Liver (tissue), 9 donors: ENCODE data around the gene ANKRD13D. TPM values are rescaled to one million over a fixed set of nuclear protein-coding genes. Genes with fewer than 3 reads are reported as not detected.

Experiments used
- DNase-seq: peaks from one replicate; pipeline ENCODE4 v3.0.0-alpha.2; 2017; ENCODE audit warnings: low spot score
- H3K27ac ChIP-seq, 2 donors: one replicate each; pipeline ENCODE4 v1.7.0; 2013; ENCODE audit warnings: inconsistent platforms in 2 of 2, low read length in 2 of 2, control low read depth in 1 of 2, low read depth in 1 of 2, mild to moderate bottlenecking in 1 of 2
- H3K27me3 ChIP-seq, 4 donors: one replicate each; pipeline versions ENCODE4 v1.6.1 to v1.7.0; 2013; ENCODE audit warnings: low read length in 3 of 4, inconsistent platforms in 1 of 4, mild to moderate bottlenecking in 1 of 4, moderate library complexity in 1 of 4; ENCODE audit not compliant: control insufficient read depth in 4 of 4, insufficient read depth in 4 of 4
- H3K36me3 ChIP-seq, 4 donors: one replicate each; pipeline versions ENCODE4 v1.6.1 to v1.7.0; 2013; ENCODE audit warnings: low read length in 3 of 4, mild to moderate bottlenecking in 3 of 4, low read depth in 1 of 4, moderate library complexity in 1 of 4; ENCODE audit not compliant: control insufficient read depth in 4 of 4, insufficient read depth in 3 of 4
- H3K4me1 ChIP-seq, 4 donors: one replicate each; pipeline versions ENCODE4 v1.6.1 to v1.7.0; 2013; ENCODE audit warnings: low read length in 3 of 4, mild to moderate bottlenecking in 3 of 4, moderate library complexity in 1 of 4; ENCODE audit not compliant: control insufficient read depth in 4 of 4, insufficient read depth in 4 of 4
- H3K4me3 ChIP-seq, 3 donors: one replicate each; pipeline versions ENCODE4 v1.6.1 to v1.7.0; 2013; ENCODE audit warnings: low read length in 3 of 3, control low read depth in 1 of 3, low read depth in 1 of 3, mild to moderate bottlenecking in 1 of 3
- H3K9ac ChIP-seq, 2 donors: one replicate each; pipeline ENCODE4 v1.7.0; 2013; ENCODE audit warnings: low read length in 2 of 2, mild to moderate bottlenecking in 2 of 2, moderate library complexity in 2 of 2, control low read depth in 1 of 2, low read depth in 1 of 2
- H3K9me3 ChIP-seq, 4 donors: one replicate each; pipeline versions ENCODE4 v1.6.1 to v1.7.0; 2013; ENCODE audit warnings: low read length in 3 of 4; ENCODE audit not compliant: control insufficient read depth in 4 of 4
- ATF3 ChIP-seq: IDR thresholded peaks from 2 replicates; pipeline ENCODE4 v1.6.1; 2016; ENCODE audit warnings: antibody characterized with exemption
- CTCF ChIP-seq: fragments of 150-350 bp; IDR thresholded peaks from 2 replicates; pipeline ENCODE4 v1.5.1; 2017; ENCODE audit warnings: improper control_type of control experiment, low read depth, low read length; ENCODE audit not compliant: missing input control
- EGR1 ChIP-seq, 2 donors: IDR thresholded peaks; 2 replicates each; pipeline ENCODE4 v1.6.1; 2016 to 2018; ENCODE audit warnings: antibody characterized with exemption in 2 of 2, low read depth in 2 of 2
- FOXA1 ChIP-seq: IDR thresholded peaks from 2 replicates; pipeline ENCODE4 v1.6.1; 2016; ENCODE audit warnings: antibody characterized with exemption
- FOXA2 ChIP-seq: IDR thresholded peaks from 2 replicates; pipeline ENCODE4 v1.6.1; 2016; ENCODE audit warnings: antibody characterized with exemption
- GABPA ChIP-seq, 2 donors: IDR thresholded peaks in 1 of 2; conservative IDR thresholded peaks in 1 of 2; 2 replicates each; pipeline ENCODE4 v1.6.1; 2016; ENCODE audit warnings: antibody characterized with exemption in 2 of 2, mild to moderate bottlenecking in 1 of 2, moderate library complexity in 1 of 2
- HNF4A ChIP-seq, 2 donors: conservative IDR thresholded peaks; 2 replicates each; pipeline ENCODE4 v1.6.1; 2016; ENCODE audit warnings: antibody characterized with exemption in 2 of 2, mild to moderate bottlenecking in 2 of 2
- HNF4G ChIP-seq: IDR thresholded peaks from 2 replicates; pipeline ENCODE4 v1.6.1; 2016; ENCODE audit warnings: antibody characterized with exemption
- JUND ChIP-seq, 2 donors: IDR thresholded peaks; 2 replicates each; pipeline ENCODE4 v1.6.1; 2016; ENCODE audit warnings: antibody characterized with exemption in 2 of 2
- NR2F2 ChIP-seq: IDR thresholded peaks from 2 replicates; pipeline ENCODE4 v1.6.1; 2016; ENCODE audit warnings: antibody characterized with exemption
- RAD21 ChIP-seq, 2 donors: IDR thresholded peaks; 2 replicates each; pipeline ENCODE4 v1.6.1; 2016; ENCODE audit warnings: antibody characterized with exemption in 2 of 2, mild to moderate bottlenecking in 2 of 2
- RXRA ChIP-seq, 2 donors: IDR thresholded peaks; 2 replicates each; pipeline ENCODE4 v1.6.1; 2017 to 2018; ENCODE audit warnings: antibody characterized with exemption in 2 of 2, mild to moderate bottlenecking in 1 of 2
- SP1 ChIP-seq: IDR thresholded peaks from 2 replicates; pipeline ENCODE4 v1.6.1; 2018; ENCODE audit warnings: antibody characterized with exemption, mild to moderate bottlenecking
- TAF1 ChIP-seq: conservative IDR thresholded peaks from 2 replicates; pipeline ENCODE4 v1.6.1; 2016; ENCODE audit warnings: antibody characterized with exemption, mild to moderate bottlenecking
- YY1 ChIP-seq: IDR thresholded peaks from 2 replicates; pipeline ENCODE4 v1.6.1; 2016; ENCODE audit warnings: antibody characterized with exemption, mild to moderate bottlenecking
- ZBTB33 ChIP-seq: IDR thresholded peaks from 2 replicates; pipeline ENCODE4 v1.6.1; 2016; ENCODE audit warnings: antibody characterized with exemption
- WGBS: extraction: QIAGEN DNeasy Blood & Tissue Kit; methylation state at CpG from one replicate; pipeline ENCODE4 v1.1.7; 2013; 5-methylcytosine and 5-hydroxymethylcytosine counted together
- polyA plus RNA-seq, 2 donors: library from polyadenylated mRNA; stranded (reverse) in 1 of 2; unstranded in 1 of 2; fragments of 200-250 nt in 1 of 2; fragments of >200 nt in 1 of 2; fragmentation: Nextera tagmentation in 1 of 2; extraction: Ambion mirVana in 1 of 2; gene quantifications; one replicate each; pipeline versions ENCODE4 v1.2.1 to v1.2.3, GENCODE V29; 2013 to 2015
- total RNA-seq, 2 donors: library from RNA; depleted of rRNA; stranded (reverse); fragments of >200 nt; gene quantifications; one replicate each; pipeline ENCODE4 v1.2.3, GENCODE V29; 2014
- TF ChIP-seq, protein P1 (sequence below): IDR thresholded peaks from 2 replicates; pipeline ENCODE4 v1.6.1; 2016; ENCODE audit warnings: antibody characterized with exemption, mild to moderate bottlenecking
- TF ChIP-seq, protein P2 (sequence below): IDR thresholded peaks from 2 replicates; pipeline ENCODE4 v1.6.1; 2016; ENCODE audit warnings: antibody characterized with exemption
- donor health status: healthy.
- donor health status: healthy.
- donor health status: healthy.
- donor health status: healthy.
- donor health status: healthy.

Gene ANKRD13D
- total and polyA plus RNA-seq, 4 donors, result 5.5 to 15.0 (median 5.9) TPM

DNA sequence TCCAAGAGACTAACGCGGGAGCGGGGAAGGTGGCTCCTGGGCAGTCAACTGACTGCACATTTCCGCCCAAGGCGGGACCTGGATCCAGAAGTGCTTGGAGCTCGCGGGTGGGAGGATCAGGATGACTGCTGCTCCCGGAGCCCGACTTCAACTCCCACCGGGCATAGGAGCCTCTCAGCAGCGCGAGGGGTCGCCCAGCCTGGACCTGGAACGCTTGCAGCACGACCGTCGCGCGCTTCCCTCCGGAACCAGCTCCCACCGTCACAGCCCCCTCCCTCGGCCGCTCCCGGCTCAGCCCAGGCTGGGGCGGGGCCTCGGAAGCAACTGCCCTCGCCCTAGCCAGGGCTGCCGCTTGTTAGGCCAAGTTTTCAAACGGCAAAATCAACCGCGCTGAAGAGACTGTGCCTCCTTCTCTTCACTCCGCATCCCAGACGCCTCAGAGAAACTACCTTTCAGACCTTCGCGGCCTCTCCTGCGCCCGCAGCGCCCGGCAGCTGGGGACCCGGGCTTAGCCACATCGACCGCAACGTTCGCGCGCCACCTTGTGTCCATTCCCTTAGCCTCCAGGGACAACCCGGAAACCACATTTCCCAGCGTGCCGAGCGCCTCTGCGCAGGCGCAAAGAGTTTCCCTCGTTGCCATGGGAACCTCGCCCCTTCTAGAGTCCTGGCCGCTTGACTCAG, 28.2 kb downstream of the ANKRD13D start:
- Histone ChIP-seq H3K4me1 (peaks cover 1 to 12% (median 5%) of the 10 kb centered on the region in 4 donors), H3K27ac (peak overlapping the region; percentile 94 to 96), H3K4me3 (peak overlapping the region; percentile 86 to 95 (median 94)), H3K36me3 (no peaks in the 10 kb centered on the region), H3K27me3 (no peaks in the 10 kb centered on the region), H3K9ac (peak overlapping the region; percentile 76 to 88), H3K9me3 (no peaks in the 10 kb centered on the region)
- DNase-seq, result peak; percentile 98
- WGBS, result under 1% methylated on average over 55 of the region's 55 CpGs
- TF ChIP-seq FOXA1 (no peak), HNF4G (no peak), GABPA (IDR thresholded peaks at IDR 0.05 in 1 of 2, conservative IDR thresholded peaks at IDR 0.05 in 1 of 2) (peak in 1 of 2 donors; percentile 63), FOXA2 (no peak), CTCF (peak; percentile 95), ATF3 (peak; percentile 9), ZBTB33 (no peak), HNF4A (conservative IDR thresholded peaks at IDR 0.05) (peak in 1 of 2 donors; percentile 5), RXRA (IDR thresholded peaks at IDR 0.05) (no peak), NR2F2 (peak; percentile 15), SP1 (no peak), JUND (IDR thresholded peaks at IDR 0.05) (no peak), YY1 (peak; percentile 34), TAF1 (peak; percentile 56), RAD21 (IDR thresholded peaks at IDR 0.05) (peak; percentile 96 to 98), EGR1 (IDR thresholded peaks at IDR 0.05; ENCODE audit: low read depth in 2 of 2) (no peak)
- TF ChIP-seq, protein P1, sequence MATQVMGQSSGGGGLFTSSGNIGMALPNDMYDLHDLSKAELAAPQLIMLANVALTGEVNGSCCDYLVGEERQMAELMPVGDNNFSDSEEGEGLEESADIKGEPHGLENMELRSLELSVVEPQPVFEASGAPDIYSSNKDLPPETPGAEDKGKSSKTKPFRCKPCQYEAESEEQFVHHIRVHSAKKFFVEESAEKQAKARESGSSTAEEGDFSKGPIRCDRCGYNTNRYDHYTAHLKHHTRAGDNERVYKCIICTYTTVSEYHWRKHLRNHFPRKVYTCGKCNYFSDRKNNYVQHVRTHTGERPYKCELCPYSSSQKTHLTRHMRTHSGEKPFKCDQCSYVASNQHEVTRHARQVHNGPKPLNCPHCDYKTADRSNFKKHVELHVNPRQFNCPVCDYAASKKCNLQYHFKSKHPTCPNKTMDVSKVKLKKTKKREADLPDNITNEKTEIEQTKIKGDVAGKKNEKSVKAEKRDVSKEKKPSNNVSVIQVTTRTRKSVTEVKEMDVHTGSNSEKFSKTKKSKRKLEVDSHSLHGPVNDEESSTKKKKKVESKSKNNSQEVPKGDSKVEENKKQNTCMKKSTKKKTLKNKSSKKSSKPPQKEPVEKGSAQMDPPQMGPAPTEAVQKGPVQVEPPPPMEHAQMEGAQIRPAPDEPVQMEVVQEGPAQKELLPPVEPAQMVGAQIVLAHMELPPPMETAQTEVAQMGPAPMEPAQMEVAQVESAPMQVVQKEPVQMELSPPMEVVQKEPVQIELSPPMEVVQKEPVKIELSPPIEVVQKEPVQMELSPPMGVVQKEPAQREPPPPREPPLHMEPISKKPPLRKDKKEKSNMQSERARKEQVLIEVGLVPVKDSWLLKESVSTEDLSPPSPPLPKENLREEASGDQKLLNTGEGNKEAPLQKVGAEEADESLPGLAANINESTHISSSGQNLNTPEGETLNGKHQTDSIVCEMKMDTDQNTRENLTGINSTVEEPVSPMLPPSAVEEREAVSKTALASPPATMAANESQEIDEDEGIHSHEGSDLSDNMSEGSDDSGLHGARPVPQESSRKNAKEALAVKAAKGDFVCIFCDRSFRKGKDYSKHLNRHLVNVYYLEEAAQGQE, result peak; percentile 19
- TF ChIP-seq, protein P2, sequence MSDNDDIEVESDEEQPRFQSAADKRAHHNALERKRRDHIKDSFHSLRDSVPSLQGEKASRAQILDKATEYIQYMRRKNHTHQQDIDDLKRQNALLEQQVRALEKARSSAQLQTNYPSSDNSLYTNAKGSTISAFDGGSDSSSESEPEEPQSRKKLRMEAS, result no peak
